LoVo (cell line): ENCODE results near the gene MICU1.
"Not testable (repeated sequence)": the region's sequence is repeated elsewhere in the genome, so short reads cannot be mapped to it uniquely, and the experiment has no call there.

Experiments used
- DNase-seq: peaks from one replicate; pipeline ENCODE4 v3.0.0-alpha.2; 2016; ENCODE audit warnings: low spot score

The MICU1 gene

GRCh38 chr10:72346117-72346516 is 279.8 kb downstream of the MICU1 start:
- not testable (repeated sequence) for DNase-seq

GRCh38 chr10:72344932-72345331 is 280.9 kb downstream of the MICU1 start:
- DNase-seq = no peak

- DNase-seq = no peak
Measured at GRCh38 chr10:72342911-72343310, 283.0 kb downstream of the MICU1 start.

GRCh38 chr10:72340510-72341261 is 285.2 kb downstream of the MICU1 start:
- DNase-seq = no peak

- no peak for DNase-seq
Measured at GRCh38 chr10:72338180-72338579, 287.7 kb downstream of the MICU1 start.

GRCh38 chr10:72337722-72338121 is 288.2 kb downstream of the MICU1 start:
- DNase-seq = no peak

GRCh38 chr10:72337039-72337629 is 288.7 kb downstream of the MICU1 start:
- peak; percentile 69 for DNase-seq

- DNase-seq = no peak
Measured at GRCh38 chr10:72336259-72337038, 289.4 kb downstream of the MICU1 start.

GRCh38 chr10:72335394-72336258 is 290.3 kb downstream of the MICU1 start:
- DNase-seq = no peak

- no peak for DNase-seq
Measured at GRCh38 chr10:72334825-72335393, 291.0 kb downstream of the MICU1 start.

- no peak for DNase-seq
Measured at GRCh38 chr10:72334196-72334824, 291.6 kb downstream of the MICU1 start.

- no peak for DNase-seq
Measured at GRCh38 chr10:72333112-72334015, 292.5 kb downstream of the MICU1 start.

- no peak for DNase-seq
Measured at GRCh38 chr10:72332423-72333111, 293.3 kb downstream of the MICU1 start.

GRCh38 chr10:72331575-72332422 is 294.1 kb downstream of the MICU1 start:
- peak; percentile 66 for DNase-seq

- DNase-seq = no peak
Measured at GRCh38 chr10:72330069-72330426, 295.8 kb downstream of the MICU1 start.

GRCh38 chr10:72329290-72330068 is 296.4 kb downstream of the MICU1 start:
- DNase-seq = no peak

- DNase-seq = no peak
Measured at GRCh38 chr10:72328829-72329204, 297.1 kb downstream of the MICU1 start.
